Ishikawa (cell line): ENCODE measurements around the gene MIER2.

Experiments used
- CEBPB ChIP-seq: IDR thresholded peaks from 2 replicates; pipeline ENCODE4 v1.6.1; 2012
- CREB1 ChIP-seq: IDR thresholded peaks from 2 replicates; pipeline ENCODE4 v1.6.1; 2012; ENCODE audit warnings: low read depth
- EGR1 ChIP-seq: IDR thresholded peaks from 2 replicates; pipeline ENCODE4 v1.6.1; 2012
- EP300 ChIP-seq: IDR thresholded peaks from 2 replicates; pipeline ENCODE4 v1.6.1; 2012; ENCODE audit warnings: borderline replicate concordance
- FOXM1 ChIP-seq: IDR thresholded peaks from 2 replicates; pipeline ENCODE4 v1.6.1; 2012; ENCODE audit warnings: low read depth, borderline replicate concordance
- MAX ChIP-seq: IDR thresholded peaks from 2 replicates; pipeline ENCODE4 v1.6.1; 2012
- NFIC ChIP-seq: IDR thresholded peaks from 2 replicates; pipeline ENCODE4 v1.6.1; 2012
- RAD21 ChIP-seq: IDR thresholded peaks from 2 replicates; pipeline ENCODE4 v1.6.1; 2012; ENCODE audit warnings: low read depth
- REST ChIP-seq: IDR thresholded peaks from 2 replicates; pipeline ENCODE4 v1.6.1; 2012; ENCODE audit warnings: low read depth, mild to moderate bottlenecking
- TAF1 ChIP-seq: IDR thresholded peaks from 2 replicates; pipeline ENCODE4 v1.6.1; 2012; ENCODE audit warnings: low read depth, mild to moderate bottlenecking
- TCF12 ChIP-seq: IDR thresholded peaks from 2 replicates; pipeline ENCODE4 v1.6.1; 2012; ENCODE audit warnings: low read depth
- TEAD4 ChIP-seq: IDR thresholded peaks from 2 replicates; pipeline ENCODE4 v1.6.1; 2012
- YY1 ChIP-seq: IDR thresholded peaks from 2 replicates; pipeline ENCODE4 v1.6.1; 2012; ENCODE audit warnings: low read depth
- ZBTB7A ChIP-seq: IDR thresholded peaks from 2 replicates; pipeline ENCODE4 v1.6.1; 2012; ENCODE audit warnings: low read depth
- TF ChIP-seq, protein P1 (sequence below): IDR thresholded peaks from 2 replicates; pipeline ENCODE4 v1.6.1; 2012

The MIER2 gene

GRCh38 chr19:283395-283794 is 61.2 kb downstream of the MIER2 start:
- no peak for TF ChIP-seq TEAD4
- TF ChIP-seq ZBTB7A, result no peak
- TF ChIP-seq TCF12, result no peak
- TF ChIP-seq CEBPB, result no peak
- no peak for TF ChIP-seq YY1

DNA sequence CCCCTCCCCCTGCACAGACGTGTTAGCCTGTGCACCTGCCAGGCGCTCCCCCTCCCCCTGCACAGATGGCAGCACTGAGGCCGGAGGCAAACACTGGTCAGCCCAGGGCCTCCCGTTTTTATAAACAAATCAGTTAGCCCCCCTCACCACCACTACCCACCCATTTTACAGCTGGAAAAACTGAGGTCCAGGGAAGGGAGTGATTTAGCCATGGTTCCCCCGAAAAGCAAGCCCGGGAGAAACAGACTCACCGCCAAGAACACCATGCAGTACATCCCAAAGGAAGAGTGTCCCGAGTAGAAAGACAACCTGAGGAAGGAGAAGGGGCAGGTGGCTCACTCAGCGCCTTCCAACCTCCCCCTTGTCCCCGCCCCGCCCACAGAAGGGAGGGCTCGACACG is 62.1 kb downstream of the MIER2 start:
- no peak for TF ChIP-seq TCF12
- TF ChIP-seq TEAD4, result no peak
- TF ChIP-seq MAX, result no peak
- TF ChIP-seq, protein P1, sequence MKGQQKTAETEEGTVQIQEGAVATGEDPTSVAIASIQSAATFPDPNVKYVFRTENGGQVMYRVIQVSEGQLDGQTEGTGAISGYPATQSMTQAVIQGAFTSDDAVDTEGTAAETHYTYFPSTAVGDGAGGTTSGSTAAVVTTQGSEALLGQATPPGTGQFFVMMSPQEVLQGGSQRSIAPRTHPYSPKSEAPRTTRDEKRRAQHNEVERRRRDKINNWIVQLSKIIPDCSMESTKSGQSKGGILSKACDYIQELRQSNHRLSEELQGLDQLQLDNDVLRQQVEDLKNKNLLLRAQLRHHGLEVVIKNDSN, result no peak
- no peak for TF ChIP-seq EGR1
- TF ChIP-seq CREB1, result no peak
- TF ChIP-seq RAD21, result no peak
- TF ChIP-seq REST, result no peak
- TF ChIP-seq TAF1, result no peak
- no peak for TF ChIP-seq ZBTB7A
- TF ChIP-seq YY1, result no peak
- TF ChIP-seq CEBPB, result no peak
- TF ChIP-seq NFIC, result no peak
- no peak for TF ChIP-seq EP300
- no peak for TF ChIP-seq FOXM1

DNA sequence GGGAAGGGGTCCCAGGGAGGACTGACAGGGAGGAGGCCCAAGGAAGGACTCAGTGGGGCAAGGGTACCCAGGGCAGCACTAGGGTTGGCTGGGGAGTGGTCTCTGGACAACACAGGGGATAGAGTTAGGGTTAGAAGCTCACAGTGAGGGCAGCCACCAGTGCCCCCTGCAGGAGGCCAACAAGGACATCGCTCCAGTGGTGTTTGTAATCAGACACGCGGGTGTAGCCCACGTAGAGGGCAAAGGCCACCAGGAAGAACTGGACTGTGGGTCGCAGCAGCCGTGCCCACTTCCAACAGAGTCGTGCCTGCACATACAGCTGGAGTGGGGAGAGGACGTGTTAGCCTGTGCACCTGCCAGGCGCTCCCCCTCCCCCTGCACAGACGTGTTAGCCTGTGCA is 62.6 kb downstream of the MIER2 start:
- TF ChIP-seq TCF12 (no peak), TEAD4 (no peak), CREB1 (no peak), MAX (no peak), CEBPB (no peak), RAD21 (no peak)
- TF ChIP-seq, protein P1, result no peak

GRCh38 chr19:281156-281853 is 63.3 kb downstream of the MIER2 start:
- TF ChIP-seq YY1, result no peak
- no peak for TF ChIP-seq RAD21
- TF ChIP-seq EGR1, result no peak
- no peak for TF ChIP-seq TEAD4
- TF ChIP-seq TCF12, result no peak
- TF ChIP-seq REST, result no peak
- TF ChIP-seq EP300, result no peak
- TF ChIP-seq TAF1, result no peak
- TF ChIP-seq CREB1, result no peak
- no peak for TF ChIP-seq NFIC
- no peak for TF ChIP-seq MAX
- no peak for TF ChIP-seq FOXM1
- TF ChIP-seq CEBPB, result no peak
- TF ChIP-seq ZBTB7A, result no peak
- TF ChIP-seq, protein P1, result no peak

GRCh38 chr19:280541-281009 is 64.0 kb downstream of the MIER2 start:
- TF ChIP-seq EGR1, result no peak
- TF ChIP-seq CREB1, result no peak
- TF ChIP-seq ZBTB7A, result no peak
- TF ChIP-seq, protein P1, result no peak
- no peak for TF ChIP-seq TCF12
- TF ChIP-seq MAX, result no peak
- TF ChIP-seq CEBPB, result no peak
- TF ChIP-seq RAD21, result no peak
- TF ChIP-seq EP300, result no peak
- TF ChIP-seq YY1, result no peak
- no peak for TF ChIP-seq TAF1
- TF ChIP-seq FOXM1, result no peak
- TF ChIP-seq TEAD4, result no peak
- TF ChIP-seq NFIC, result no peak
- no peak for TF ChIP-seq REST
